Progenitor cell of endocrine pancreas (in vitro differentiated cells): ENCODE results near the gene SMCHD1. TPM values are rescaled to one million over a fixed set of nuclear protein-coding genes. Genes with fewer than 3 reads are reported as not detected.

Experiments used
- DNase-seq: peaks from one replicate; pipeline ENCODE4 v3.0.0; 2021; ENCODE audit warnings: low spot score; ENCODE audit not compliant: unreplicated experiment
- H3K27ac Mint-ChIP-seq: 2 replicates; pipeline ENCODE4 v1.8.0; 2021; ENCODE audit warnings: mild to moderate bottlenecking, moderate library complexity, mixed read lengths
- H3K27me3 Mint-ChIP-seq: 2 replicates; pipeline ENCODE4 v1.8.0; 2021; ENCODE audit warnings: mixed read lengths
- H3K36me3 Mint-ChIP-seq: 2 replicates; pipeline ENCODE4 v1.8.0; 2022; ENCODE audit warnings: mixed read lengths; ENCODE audit not compliant: insufficient read depth
- H3K4me1 Mint-ChIP-seq: 2 replicates; pipeline ENCODE4 v1.8.0; 2021; ENCODE audit warnings: low read depth, mixed read lengths
- H3K4me3 Mint-ChIP-seq: 2 replicates; pipeline ENCODE4 v1.8.0; 2021; ENCODE audit warnings: low read depth, mild to moderate bottlenecking, moderate library complexity, mixed read lengths
- H3K9me3 Mint-ChIP-seq: 2 replicates; pipeline ENCODE4 v1.8.0; 2021; ENCODE audit warnings: low read depth, mixed read lengths
- total RNA-seq: library from RNA; stranded (reverse); gene quantifications from 2 replicates; pipeline ENCODE4 v1.2.1, GENCODE V29; 2021
- TF ChIP-seq, protein P1 (sequence below): fragments of 200-600 bp; sonication (generic); IDR thresholded peaks from one replicate; pipeline ENCODE4 v1.5.0; 2021; ENCODE audit warnings: antibody characterized with exemption, mild to moderate bottlenecking; ENCODE audit not compliant: unreplicated experiment

SMCHD1 gene
- total RNA-seq, 1 donor from 2014 or later = 59.2 TPM

DNA sequence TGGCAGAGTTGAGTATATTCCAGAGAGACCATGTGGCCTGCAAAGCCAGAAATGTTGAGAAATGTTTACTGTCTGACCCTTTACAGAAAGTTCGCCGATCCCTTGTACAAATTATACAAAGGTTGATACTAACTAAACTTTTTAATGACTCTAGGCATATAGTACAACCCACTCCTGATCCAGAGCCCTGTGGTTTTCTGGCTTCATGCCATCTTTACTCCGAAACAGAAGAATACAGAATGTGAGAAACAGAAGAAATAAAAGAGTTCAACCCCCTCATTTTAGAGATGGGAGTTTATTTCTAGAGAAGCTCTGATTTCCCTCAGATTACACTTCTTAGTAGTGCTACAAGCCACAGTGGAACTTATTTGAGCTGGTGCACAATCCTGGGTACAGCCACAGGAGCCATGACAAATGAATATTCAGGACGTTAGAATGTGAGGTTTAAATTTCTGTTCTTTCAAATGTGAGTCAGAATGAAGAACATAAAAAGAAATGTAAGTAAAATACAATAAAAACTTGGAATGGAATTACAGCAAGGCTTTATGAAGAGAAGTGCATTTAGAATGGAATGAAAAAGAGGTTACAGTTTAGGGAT is 38.0 kb upstream of the SMCHD1 start:
- no peak for DNase-seq
- peaks cover 2% of the 10 kb centered on the region for H3K36me3 Mint-ChIP-seq
- H3K4me3 Mint-ChIP-seq = no peak overlapping the region
- TF ChIP-seq, protein P1, sequence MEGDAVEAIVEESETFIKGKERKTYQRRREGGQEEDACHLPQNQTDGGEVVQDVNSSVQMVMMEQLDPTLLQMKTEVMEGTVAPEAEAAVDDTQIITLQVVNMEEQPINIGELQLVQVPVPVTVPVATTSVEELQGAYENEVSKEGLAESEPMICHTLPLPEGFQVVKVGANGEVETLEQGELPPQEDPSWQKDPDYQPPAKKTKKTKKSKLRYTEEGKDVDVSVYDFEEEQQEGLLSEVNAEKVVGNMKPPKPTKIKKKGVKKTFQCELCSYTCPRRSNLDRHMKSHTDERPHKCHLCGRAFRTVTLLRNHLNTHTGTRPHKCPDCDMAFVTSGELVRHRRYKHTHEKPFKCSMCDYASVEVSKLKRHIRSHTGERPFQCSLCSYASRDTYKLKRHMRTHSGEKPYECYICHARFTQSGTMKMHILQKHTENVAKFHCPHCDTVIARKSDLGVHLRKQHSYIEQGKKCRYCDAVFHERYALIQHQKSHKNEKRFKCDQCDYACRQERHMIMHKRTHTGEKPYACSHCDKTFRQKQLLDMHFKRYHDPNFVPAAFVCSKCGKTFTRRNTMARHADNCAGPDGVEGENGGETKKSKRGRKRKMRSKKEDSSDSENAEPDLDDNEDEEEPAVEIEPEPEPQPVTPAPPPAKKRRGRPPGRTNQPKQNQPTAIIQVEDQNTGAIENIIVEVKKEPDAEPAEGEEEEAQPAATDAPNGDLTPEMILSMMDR = no peak
- H3K9me3 Mint-ChIP-seq = no peaks in the 10 kb centered on the region
- no peaks in the 10 kb centered on the region for H3K4me1 Mint-ChIP-seq
- H3K27ac Mint-ChIP-seq = no peak overlapping the region
- no peaks in the 10 kb centered on the region for H3K27me3 Mint-ChIP-seq

DNA sequence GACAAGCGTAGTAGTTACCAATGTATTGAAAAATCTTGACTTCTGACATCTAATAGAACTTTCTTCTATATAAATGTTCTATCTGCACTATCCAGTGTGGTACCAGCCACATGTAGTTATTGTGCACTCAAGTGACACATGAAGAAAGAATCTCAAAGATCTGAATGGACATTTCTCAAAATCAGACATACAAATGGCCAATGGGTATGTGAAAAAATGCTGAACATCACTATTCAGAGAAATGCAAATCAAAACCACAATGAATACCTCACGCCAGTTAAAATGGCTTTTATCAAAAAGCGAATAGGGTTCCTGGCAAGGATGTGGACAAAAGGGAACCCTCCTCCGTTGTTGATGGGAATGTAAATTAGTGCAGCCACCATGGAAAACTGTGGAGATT is 37.5 kb upstream of the SMCHD1 start:
- TF ChIP-seq, protein P1 = no peak
- Mint-ChIP-seq H3K9me3 (no peaks in the 10 kb centered on the region), H3K27me3 (no peaks in the 10 kb centered on the region), H3K4me1 (no peaks in the 10 kb centered on the region), H3K27ac (no peak overlapping the region), H3K4me3 (no peak overlapping the region), H3K36me3 (no peaks in the 10 kb centered on the region)
- no peak for DNase-seq

DNA sequence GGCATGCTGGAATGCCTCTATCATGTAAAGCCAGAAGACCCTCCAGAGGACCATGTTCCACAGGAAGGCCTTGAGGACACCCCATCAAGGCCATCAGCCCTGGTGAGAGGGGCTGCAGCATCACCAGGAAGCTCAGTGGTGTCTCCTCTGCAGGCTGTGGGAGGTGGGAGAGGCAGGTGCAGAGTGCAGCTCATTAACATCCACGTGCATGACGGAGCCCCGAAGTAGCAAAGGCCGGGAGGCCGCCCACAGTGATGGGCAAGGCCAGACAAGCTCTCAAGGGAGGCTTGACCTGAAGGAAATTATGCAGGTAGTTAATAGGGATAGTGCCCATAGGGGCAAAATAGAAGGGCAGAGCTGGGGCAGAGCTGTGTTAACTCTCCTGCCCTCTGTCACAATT is 30.3 kb upstream of the SMCHD1 start:
- Mint-ChIP-seq H3K27me3 (no peaks in the 10 kb centered on the region), H3K4me1 (no peaks in the 10 kb centered on the region), H3K4me3 (no peak overlapping the region), H3K9me3 (no peaks in the 10 kb centered on the region), H3K27ac (no peak overlapping the region), H3K36me3 (no peaks in the 10 kb centered on the region)
- TF ChIP-seq, protein P1 = no peak
- DNase-seq = no peak

DNA sequence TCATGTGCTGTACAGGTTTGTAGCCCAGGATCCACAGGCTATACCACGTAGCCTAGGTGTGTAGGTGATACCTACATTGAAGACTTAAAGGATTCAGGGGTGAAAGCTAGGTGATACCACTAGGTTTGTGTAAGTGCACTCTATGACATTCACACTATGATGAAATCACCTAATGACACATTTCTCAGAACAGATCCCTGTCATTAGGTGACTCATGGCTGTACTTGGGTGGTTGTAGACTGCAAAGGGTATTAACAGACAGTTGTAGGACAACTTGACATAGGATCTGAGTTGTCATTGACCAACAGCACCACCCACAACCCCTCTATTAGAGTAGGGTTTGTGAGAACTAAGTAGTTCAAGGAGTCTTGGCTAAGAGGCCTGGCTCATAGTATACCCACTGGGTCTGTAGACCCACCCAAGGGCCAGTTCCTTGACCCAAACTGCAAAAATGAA is 27.7 kb upstream of the SMCHD1 start:
- no peak for DNase-seq
- Mint-ChIP-seq H3K27ac (no peak overlapping the region), H3K9me3 (peaks cover 5% of the 10 kb centered on the region), H3K4me1 (no peaks in the 10 kb centered on the region), H3K4me3 (no peak overlapping the region), H3K27me3 (no peaks in the 10 kb centered on the region), H3K36me3 (no peaks in the 10 kb centered on the region)
- TF ChIP-seq, protein P1 = no peak

DNA sequence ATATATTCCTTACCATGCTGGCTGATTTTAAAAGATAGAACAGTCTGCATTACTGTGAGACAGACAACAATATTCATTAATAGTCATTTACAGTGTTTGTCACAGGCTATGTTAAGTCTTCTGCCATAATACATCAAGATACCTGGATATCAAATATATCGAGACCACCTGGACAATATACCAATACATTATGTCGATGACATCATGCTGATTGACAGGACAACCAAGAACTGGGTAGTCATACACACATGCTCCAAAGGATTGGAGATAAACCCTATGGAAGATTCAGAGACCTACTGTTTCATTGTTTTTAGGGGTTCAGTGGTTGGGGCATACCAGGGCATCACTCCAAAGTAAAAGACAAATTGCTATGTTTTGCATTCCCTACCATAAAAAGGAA is 26.5 kb upstream of the SMCHD1 start:
- Mint-ChIP-seq H3K4me3 (no peak overlapping the region), H3K4me1 (no peaks in the 10 kb centered on the region), H3K36me3 (no peaks in the 10 kb centered on the region), H3K27me3 (no peaks in the 10 kb centered on the region), H3K27ac (no peak overlapping the region), H3K9me3 (peaks cover 5% of the 10 kb centered on the region)
- TF ChIP-seq, protein P1 = no peak
- DNase-seq = no peak
